Chondrocyte (in vitro differentiated cells): ENCODE data around the gene COX10. TPM values are rescaled to one million over a fixed set of nuclear protein-coding genes. Genes with fewer than 3 reads are reported as not detected.

Experiments
- DNase-seq: peaks from one replicate; pipeline ENCODE4 v3.0.0; 2021; ENCODE audit warnings: mixed read lengths, low spot score
- H3K27ac Mint-ChIP-seq: one replicate; pipeline ENCODE4 v1.8.0; 2021; ENCODE audit warnings: mild to moderate bottlenecking, moderate library complexity, mixed read lengths; ENCODE audit not compliant: unreplicated experiment
- H3K27me3 Mint-ChIP-seq: 2 replicates; pipeline ENCODE4 v1.8.0; 2021; ENCODE audit warnings: low read depth, mixed read lengths
- H3K36me3 Mint-ChIP-seq: 2 replicates; pipeline ENCODE4 v1.8.0; 2021; ENCODE audit warnings: low read depth, mixed read lengths
- H3K4me1 Mint-ChIP-seq: 2 replicates; pipeline ENCODE4 v1.8.0; 2021; ENCODE audit warnings: low read depth, mild to moderate bottlenecking, mixed read lengths
- H3K4me3 Mint-ChIP-seq: one replicate; pipeline ENCODE4 v1.8.0; 2021; ENCODE audit warnings: mild to moderate bottlenecking, moderate library complexity, mixed read lengths; ENCODE audit not compliant: unreplicated experiment
- H3K9me3 Mint-ChIP-seq: 2 replicates; pipeline ENCODE4 v1.8.0; 2021; ENCODE audit warnings: low read depth, mixed read lengths
- total RNA-seq: library from RNA; stranded (reverse); gene quantifications from 3 replicates; pipeline ENCODE4 v1.2.1, GENCODE V29; 2021
- TF ChIP-seq, protein P1 (sequence below): fragments of 200-600 bp; sonication (generic); IDR thresholded peaks from 2 replicates; pipeline ENCODE4 v1.5.0; 2021; ENCODE audit warnings: antibody characterized with exemption, mild to moderate bottlenecking, moderate library complexity

COX10 gene
- total RNA-seq, 1 donor from 2014 or later: 12.6 TPM

DNA sequence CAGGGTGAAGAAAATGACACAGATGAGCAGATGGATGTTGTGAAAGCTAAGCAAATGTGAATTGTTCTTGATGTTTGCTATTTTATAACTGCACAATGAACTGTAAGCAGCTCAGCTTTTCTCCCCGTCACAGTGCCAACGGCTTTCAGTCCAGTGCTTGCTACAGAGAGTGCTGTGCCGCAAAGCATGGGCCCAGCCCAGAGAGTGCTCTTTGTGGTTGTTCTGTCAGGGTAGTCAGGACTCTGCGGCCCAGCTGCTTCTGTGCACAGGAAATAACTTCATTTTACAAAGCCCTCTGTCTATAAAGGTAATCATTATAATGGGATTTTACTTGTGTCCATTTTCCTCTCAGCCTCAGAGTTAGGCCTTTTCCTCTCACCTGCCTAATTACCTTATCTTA lies 128.3 kb downstream of the COX10 start:
- Mint-ChIP-seq H3K4me1 (peaks cover 2% of the 10 kb centered on the region), H3K36me3 (peaks cover 7% of the 10 kb centered on the region), H3K9me3 (no peaks in the 10 kb centered on the region), H3K27ac (no peak overlapping the region), H3K4me3 (no peak overlapping the region), H3K27me3 (no peaks in the 10 kb centered on the region)
- TF ChIP-seq, protein P1, sequence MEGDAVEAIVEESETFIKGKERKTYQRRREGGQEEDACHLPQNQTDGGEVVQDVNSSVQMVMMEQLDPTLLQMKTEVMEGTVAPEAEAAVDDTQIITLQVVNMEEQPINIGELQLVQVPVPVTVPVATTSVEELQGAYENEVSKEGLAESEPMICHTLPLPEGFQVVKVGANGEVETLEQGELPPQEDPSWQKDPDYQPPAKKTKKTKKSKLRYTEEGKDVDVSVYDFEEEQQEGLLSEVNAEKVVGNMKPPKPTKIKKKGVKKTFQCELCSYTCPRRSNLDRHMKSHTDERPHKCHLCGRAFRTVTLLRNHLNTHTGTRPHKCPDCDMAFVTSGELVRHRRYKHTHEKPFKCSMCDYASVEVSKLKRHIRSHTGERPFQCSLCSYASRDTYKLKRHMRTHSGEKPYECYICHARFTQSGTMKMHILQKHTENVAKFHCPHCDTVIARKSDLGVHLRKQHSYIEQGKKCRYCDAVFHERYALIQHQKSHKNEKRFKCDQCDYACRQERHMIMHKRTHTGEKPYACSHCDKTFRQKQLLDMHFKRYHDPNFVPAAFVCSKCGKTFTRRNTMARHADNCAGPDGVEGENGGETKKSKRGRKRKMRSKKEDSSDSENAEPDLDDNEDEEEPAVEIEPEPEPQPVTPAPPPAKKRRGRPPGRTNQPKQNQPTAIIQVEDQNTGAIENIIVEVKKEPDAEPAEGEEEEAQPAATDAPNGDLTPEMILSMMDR: no peak
- DNase-seq: no peak

DNA sequence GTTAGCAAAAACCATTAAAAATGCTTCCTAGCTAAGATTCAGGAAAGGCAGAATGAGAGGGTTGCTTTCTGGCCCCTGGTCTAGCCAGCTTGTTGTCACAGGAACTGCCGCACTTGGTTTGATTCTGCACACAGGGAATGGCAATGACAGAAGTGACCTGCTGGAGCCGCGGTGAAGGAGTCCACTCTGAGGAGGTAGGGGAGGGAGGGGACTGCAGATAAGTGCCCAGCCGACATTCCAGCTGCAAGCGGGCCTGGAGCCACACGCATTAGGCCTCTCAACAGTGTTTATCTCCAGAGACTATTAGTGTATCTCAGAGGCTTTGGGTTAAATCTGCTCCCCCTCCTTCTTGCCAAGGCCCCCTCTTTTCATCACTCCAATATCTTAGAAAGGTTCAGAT lies 128.7 kb downstream of the COX10 start:
- no peak for DNase-seq
- Mint-ChIP-seq H3K27ac (no peak overlapping the region), H3K36me3 (peaks cover 8% of the 10 kb centered on the region), H3K9me3 (no peaks in the 10 kb centered on the region), H3K4me1 (peaks cover 2% of the 10 kb centered on the region), H3K27me3 (no peaks in the 10 kb centered on the region), H3K4me3 (no peak overlapping the region)
- TF ChIP-seq, protein P1: no peak

DNA sequence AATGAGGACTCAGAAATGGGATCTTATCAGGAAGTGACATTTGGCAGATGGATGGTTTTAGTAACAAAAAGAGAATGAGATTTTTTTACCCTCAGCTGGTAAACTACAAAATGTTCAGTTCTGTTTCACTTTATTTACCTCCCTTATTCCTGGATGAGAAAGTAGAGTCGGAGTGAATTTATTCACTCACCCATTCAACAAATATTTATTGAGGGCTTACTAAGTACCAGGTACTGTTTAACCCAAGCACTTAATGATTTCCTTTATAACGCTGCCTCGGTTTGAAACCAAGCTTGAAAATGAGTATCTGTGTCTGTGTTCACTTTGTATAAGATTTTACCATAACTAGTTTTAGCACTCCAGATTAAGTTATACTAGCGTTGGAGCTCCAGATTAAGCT lies 129.3 kb downstream of the COX10 start:
- no peak overlapping the region for H3K27ac Mint-ChIP-seq
- peaks cover 8% of the 10 kb centered on the region for H3K36me3 Mint-ChIP-seq

DNA sequence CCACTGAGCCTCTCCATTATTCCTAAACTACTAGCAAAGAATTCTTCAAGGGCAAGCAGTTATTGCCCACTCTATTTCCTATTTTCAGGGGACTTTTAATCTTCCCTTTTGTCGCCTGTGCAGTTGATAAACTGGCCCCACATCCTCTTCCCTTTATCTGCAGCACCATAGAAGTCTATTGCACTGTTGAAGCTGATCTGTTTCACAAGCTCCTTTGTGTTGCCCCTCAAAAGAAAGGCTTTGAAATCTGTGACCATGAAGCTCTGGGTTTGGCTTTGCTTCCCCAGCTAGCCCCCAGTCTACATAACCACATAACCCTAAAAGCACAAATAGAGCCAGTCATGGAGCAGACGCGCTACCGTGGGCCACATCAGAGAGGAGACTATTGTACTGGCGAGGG lies 130.3 kb downstream of the COX10 start:
- Mint-ChIP-seq H3K36me3 (peaks cover 7% of the 10 kb centered on the region), H3K27ac (no peak overlapping the region), H3K4me3 (no peak overlapping the region), H3K4me1 (peaks cover 2% of the 10 kb centered on the region), H3K27me3 (no peaks in the 10 kb centered on the region), H3K9me3 (no peaks in the 10 kb centered on the region)
- no peak for DNase-seq
- TF ChIP-seq, protein P1: no peak

More for the DNA sequence above, 129.3 kb downstream of the COX10 start:
- peaks cover 2% of the 10 kb centered on the region for H3K4me1 Mint-ChIP-seq
- no peaks in the 10 kb centered on the region for H3K9me3 Mint-ChIP-seq
- no peak overlapping the region for H3K4me3 Mint-ChIP-seq
- H3K27me3 Mint-ChIP-seq: no peaks in the 10 kb centered on the region
- TF ChIP-seq, protein P1: no peak
- no peak for DNase-seq

DNA sequence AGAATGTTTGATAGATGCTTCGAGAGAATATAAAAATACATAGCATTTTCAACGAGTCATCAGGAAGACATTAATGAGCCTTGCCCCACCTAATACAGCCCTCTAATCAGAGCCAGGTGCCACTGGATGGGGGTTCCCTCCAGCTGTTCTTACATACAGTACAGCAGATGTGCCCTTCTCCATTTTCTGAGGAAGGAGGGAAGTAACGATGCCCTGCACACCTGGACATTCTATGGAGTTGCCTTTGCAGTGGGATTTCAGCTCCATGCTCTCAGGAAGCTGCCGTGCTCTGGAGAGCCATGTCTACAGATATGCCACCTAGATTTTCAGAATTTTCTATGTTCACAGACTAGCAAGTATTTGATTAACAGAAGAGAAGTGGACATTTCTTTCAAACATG lies 131.1 kb downstream of the COX10 start:
- peaks cover 2% of the 10 kb centered on the region for H3K4me1 Mint-ChIP-seq
- no peak overlapping the region for H3K27ac Mint-ChIP-seq
- H3K36me3 Mint-ChIP-seq: peaks cover 9% of the 10 kb centered on the region
- TF ChIP-seq, protein P1: no peak
- H3K4me3 Mint-ChIP-seq: no peak overlapping the region
- H3K9me3 Mint-ChIP-seq: no peaks in the 10 kb centered on the region
- H3K27me3 Mint-ChIP-seq: no peaks in the 10 kb centered on the region
- no peak for DNase-seq
